MM.1S (cell line): Measurements from ENCODE around the gene ARRDC2.
A peak's percentile ranks its signal among the peaks of the same experiment; 100 is the strongest.

Experiments
- DNase-seq: peaks from one replicate; pipeline ENCODE4 v3.0.0-alpha.2; 2015
- H2AFZ ChIP-seq: fragments of 300-600 bp; sonication (generic); 2 replicates; pipeline ENCODE4 v1.6.0; 2016; ENCODE audit warnings: antibody characterized with exemption, low read length
- H3F3A ChIP-seq: fragments of 300-600 bp; sonication (generic); 2 replicates; pipeline ENCODE4 v1.6.1; 2016; ENCODE audit warnings: mild to moderate bottlenecking, antibody characterized with exemption, low read length, moderate library complexity, mixed read lengths; ENCODE audit not compliant: insufficient read depth
- H3K27ac ChIP-seq: fragments of 300-600 bp; sonication (generic); 2 replicates; pipeline ENCODE4 v1.5.1; 2016; ENCODE audit warnings: mild to moderate bottlenecking, low read length
- H3K27me3 ChIP-seq: fragments of 300-600 bp; sonication (generic); replicated peaks from 2 replicates; pipeline ENCODE4 v1.6.0; 2016; ENCODE audit warnings: low read length; ENCODE audit not compliant: insufficient read depth
- H3K36me3 ChIP-seq: fragments of 300-600 bp; sonication (generic); replicated peaks from 2 replicates; pipeline ENCODE4 v1.6.1; 2016; ENCODE audit warnings: mild to moderate bottlenecking, low read length, mixed read lengths; ENCODE audit not compliant: insufficient read depth
- H3K4me1 ChIP-seq: fragments of 300-600 bp; sonication (generic); 2 replicates; pipeline ENCODE4 v1.6.1; 2016; ENCODE audit warnings: low read length, mixed read lengths
- H3K4me2 ChIP-seq: fragments of 300-600 bp; sonication (generic); 2 replicates; pipeline ENCODE4 v1.6.0; 2016; ENCODE audit warnings: low read depth, low read length
- H3K4me3 ChIP-seq: fragments of 300-600 bp; sonication (generic); 2 replicates; pipeline ENCODE4 v1.5.1; 2016; ENCODE audit warnings: low read length, mixed read lengths
- H3K79me2 ChIP-seq: fragments of 300-600 bp; sonication (generic); 2 replicates; pipeline ENCODE4 v1.6.1; 2016; ENCODE audit warnings: mixed run types, low read length, mixed read lengths
- H3K9ac ChIP-seq: fragments of 300-600 bp; sonication (generic); 2 replicates; pipeline ENCODE4 v1.6.1; 2016; ENCODE audit warnings: low read length, mixed read lengths
- H3K9me2 ChIP-seq: fragments of 300-600 bp; sonication (generic); replicated peaks from 2 replicates; pipeline ENCODE4 v1.6.1; 2016; ENCODE audit warnings: mild to moderate bottlenecking, low read length, mixed read lengths; ENCODE audit not compliant: insufficient read depth
- H3K9me3 ChIP-seq: fragments of 300-600 bp; sonication (generic); replicated peaks from 2 replicates; pipeline ENCODE4 v1.6.1; 2016; ENCODE audit warnings: mild to moderate bottlenecking, low read length, mixed read lengths; ENCODE audit not compliant: insufficient read depth
- H4K20me1 ChIP-seq: fragments of 300-600 bp; sonication (generic); 2 replicates; pipeline ENCODE4 v1.6.1; 2016; ENCODE audit warnings: mild to moderate bottlenecking, low read length, moderate library complexity, mixed read lengths; ENCODE audit not compliant: insufficient read depth
- EZH2 ChIP-seq: fragments of 300-600 bp; sonication (generic); optimal IDR thresholded peaks from 2 replicates; pipeline ENCODE3; 2017; ENCODE audit warnings: low read depth, mild to moderate bottlenecking, antibody characterized with exemption, low read length, mixed read lengths
- EZH2phosphoT487 ChIP-seq: fragments of 300-600 bp; sonication (generic); IDR thresholded peaks from 2 replicates; pipeline ENCODE4 v1.6.1; 2018; ENCODE audit warnings: antibody characterized with exemption, low read length
- TF ChIP-seq, protein P1 (sequence below): fragments of 300-600 bp; sonication (generic); IDR thresholded peaks from 2 replicates; pipeline ENCODE4 v1.5.1; 2016; ENCODE audit warnings: antibody characterized with exemption, low read length, mixed read lengths

The ARRDC2 gene

DNA sequence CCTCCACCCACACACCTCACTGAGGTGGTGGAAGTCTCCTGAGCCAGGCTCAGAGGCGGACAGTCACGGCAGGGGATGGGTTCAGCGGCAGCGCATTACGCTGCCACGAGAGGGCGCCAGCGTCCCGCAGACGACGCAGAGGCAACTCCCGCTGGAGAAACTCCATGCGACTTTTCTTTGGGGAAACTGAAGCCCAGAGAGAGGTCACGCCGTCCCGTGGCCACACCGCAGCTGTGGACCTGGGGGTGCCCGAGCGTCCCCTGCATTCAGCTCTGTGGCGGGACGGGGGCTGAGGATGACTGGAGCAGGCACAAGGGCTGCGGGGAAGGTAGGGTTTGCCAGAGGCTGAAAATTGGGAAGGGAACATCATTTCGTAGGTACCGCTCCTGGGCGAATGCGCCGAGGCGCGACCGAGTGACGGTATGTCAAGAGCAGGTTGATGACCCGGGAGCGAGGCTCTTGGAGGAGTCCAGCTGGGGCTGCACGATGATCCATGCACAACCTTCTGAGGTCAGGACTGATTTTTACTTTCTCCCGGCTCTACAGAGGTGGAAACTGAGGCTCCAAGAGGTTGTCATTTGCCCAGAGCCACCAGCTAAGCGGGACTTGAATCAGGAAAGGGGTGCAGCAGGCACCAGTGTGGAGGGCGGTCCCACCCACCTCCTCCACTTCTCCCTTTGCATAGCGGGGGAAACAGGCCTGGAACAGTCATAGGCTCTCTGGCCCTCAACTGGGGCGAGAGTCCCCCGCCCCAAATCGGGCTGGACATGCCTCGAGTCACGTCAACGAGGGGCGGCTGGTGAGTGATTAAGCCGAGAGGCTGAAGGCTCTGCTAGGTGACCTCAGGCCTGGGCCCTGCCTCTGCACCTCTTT lies 690 bp upstream of the ARRDC2 start:
- peak overlapping the region; percentile 82 for H3K4me2 ChIP-seq
- peak overlapping the region; percentile 44 for H3K4me3 ChIP-seq
- peak overlapping the region; percentile 55 for H2AFZ ChIP-seq
- no peak overlapping the region for H3K9ac ChIP-seq
- 0 out of 2 replicates have a peak, but pooled peaks cover 4% of the 10 kb centered on the region for H3K4me1 ChIP-seq
- H4K20me1 ChIP-seq: no peaks in the 10 kb centered on the region
- peak; percentile 66 for DNase-seq
- H3K36me3 ChIP-seq: no peaks in the 10 kb centered on the region
- H3K27me3 ChIP-seq: peaks cover 59% of the 10 kb centered on the region
- H3K27ac ChIP-seq: no peak overlapping the region
- H3K9me3 ChIP-seq: no peaks in the 10 kb centered on the region
- no peaks in the 10 kb centered on the region for H3K79me2 ChIP-seq
- TF ChIP-seq, protein P1, sequence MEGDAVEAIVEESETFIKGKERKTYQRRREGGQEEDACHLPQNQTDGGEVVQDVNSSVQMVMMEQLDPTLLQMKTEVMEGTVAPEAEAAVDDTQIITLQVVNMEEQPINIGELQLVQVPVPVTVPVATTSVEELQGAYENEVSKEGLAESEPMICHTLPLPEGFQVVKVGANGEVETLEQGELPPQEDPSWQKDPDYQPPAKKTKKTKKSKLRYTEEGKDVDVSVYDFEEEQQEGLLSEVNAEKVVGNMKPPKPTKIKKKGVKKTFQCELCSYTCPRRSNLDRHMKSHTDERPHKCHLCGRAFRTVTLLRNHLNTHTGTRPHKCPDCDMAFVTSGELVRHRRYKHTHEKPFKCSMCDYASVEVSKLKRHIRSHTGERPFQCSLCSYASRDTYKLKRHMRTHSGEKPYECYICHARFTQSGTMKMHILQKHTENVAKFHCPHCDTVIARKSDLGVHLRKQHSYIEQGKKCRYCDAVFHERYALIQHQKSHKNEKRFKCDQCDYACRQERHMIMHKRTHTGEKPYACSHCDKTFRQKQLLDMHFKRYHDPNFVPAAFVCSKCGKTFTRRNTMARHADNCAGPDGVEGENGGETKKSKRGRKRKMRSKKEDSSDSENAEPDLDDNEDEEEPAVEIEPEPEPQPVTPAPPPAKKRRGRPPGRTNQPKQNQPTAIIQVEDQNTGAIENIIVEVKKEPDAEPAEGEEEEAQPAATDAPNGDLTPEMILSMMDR: peak; percentile 97
- TF ChIP-seq EZH2 (no peak), EZH2phosphoT487 (no peak)
- H3F3A ChIP-seq: no peaks in the 10 kb centered on the region
- H3K9me2 ChIP-seq: no peaks in the 10 kb centered on the region

DNA sequence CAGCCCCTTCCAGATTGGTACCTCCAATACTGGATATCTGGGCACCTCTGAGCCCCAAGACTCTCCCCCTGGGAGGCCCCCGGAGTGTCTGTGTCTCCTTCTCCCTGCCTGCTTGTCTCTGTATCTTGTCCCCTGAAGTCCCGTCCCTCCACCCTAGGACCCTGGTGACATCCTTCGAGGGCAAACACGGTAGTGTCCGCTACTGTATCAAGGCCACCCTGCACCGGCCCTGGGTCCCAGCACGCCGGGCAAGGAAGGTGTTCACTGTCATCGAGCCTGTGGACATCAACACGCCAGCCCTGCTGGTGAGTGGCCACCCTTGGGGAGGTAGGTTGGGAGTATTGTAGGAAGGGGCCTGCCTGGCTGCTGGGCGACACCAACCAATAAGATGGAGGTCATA lies 844 bp downstream of the ARRDC2 start:
- no peak overlapping the region for H3K4me3 ChIP-seq
- H3K4me2 ChIP-seq: no peak overlapping the region
- H3K4me1 ChIP-seq: peaks cover 4% of the 10 kb centered on the region; the same call in 1 of the 2 replicates
- no peak for DNase-seq
- no peaks in the 10 kb centered on the region for H3K79me2 ChIP-seq
- H3K9me3 ChIP-seq: no peaks in the 10 kb centered on the region
- no peak overlapping the region for H3K27ac ChIP-seq
- peaks cover 62% of the 10 kb centered on the region for H3K27me3 ChIP-seq
- no peaks in the 10 kb centered on the region for H3K9me2 ChIP-seq
- no peaks in the 10 kb centered on the region for H3K36me3 ChIP-seq
- H4K20me1 ChIP-seq: no peaks in the 10 kb centered on the region
- H3F3A ChIP-seq: no peaks in the 10 kb centered on the region
- TF ChIP-seq, protein P1: no peak
- TF ChIP-seq EZH2 (no peak), EZH2phosphoT487 (no peak)
- H2AFZ ChIP-seq: no peak overlapping the region
- H3K9ac ChIP-seq: no peak overlapping the region

DNA sequence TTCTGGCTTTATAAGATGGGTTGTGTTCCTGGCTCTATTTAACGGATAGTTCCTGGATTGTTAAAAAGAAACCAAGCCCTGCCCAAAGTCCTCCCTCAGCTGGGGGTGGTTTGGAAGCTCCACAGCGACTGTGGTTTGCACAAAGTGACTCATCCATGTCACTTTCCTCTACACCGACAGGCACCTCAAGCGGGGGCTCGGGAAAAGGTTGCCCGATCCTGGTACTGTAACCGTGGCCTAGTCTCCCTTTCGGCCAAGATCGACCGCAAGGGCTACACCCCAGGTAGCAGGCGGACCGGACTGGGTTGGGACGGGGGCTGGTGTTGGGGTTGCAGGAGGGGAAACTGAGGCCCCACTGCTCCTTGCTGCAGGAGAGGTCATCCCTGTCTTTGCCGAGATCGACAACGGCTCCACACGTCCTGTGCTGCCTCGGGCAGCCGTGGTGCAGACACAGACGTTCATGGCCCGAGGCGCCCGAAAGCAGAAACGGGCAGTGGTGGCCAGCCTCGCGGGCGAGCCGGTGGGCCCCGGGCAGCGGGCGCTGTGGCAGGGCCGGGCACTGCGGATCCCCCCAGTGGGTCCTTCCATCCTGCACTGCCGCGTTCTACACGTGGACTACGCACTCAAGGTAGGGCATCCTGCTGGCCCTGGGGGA lies 1.6 kb downstream of the ARRDC2 start:
- DNase-seq: no peak
- H3K27me3 ChIP-seq: peaks cover 69% of the 10 kb centered on the region
- no peaks in the 10 kb centered on the region for H3K9me2 ChIP-seq
- no peak overlapping the region for H3K4me3 ChIP-seq
- H3K27ac ChIP-seq: no peak overlapping the region
- H4K20me1 ChIP-seq: no peaks in the 10 kb centered on the region
- H3K9me3 ChIP-seq: no peaks in the 10 kb centered on the region
- H3F3A ChIP-seq: no peaks in the 10 kb centered on the region
- H3K4me1 ChIP-seq: peaks cover 4% of the 10 kb centered on the region; the same call in 1 of the 2 replicates
- H2AFZ ChIP-seq: no peak overlapping the region
- TF ChIP-seq EZH2phosphoT487: no peak
- TF ChIP-seq, protein P1: no peak
- H3K4me2 ChIP-seq: no peak overlapping the region
- no peaks in the 10 kb centered on the region for H3K36me3 ChIP-seq
- H3K9ac ChIP-seq: no peak overlapping the region
- no peaks in the 10 kb centered on the region for H3K79me2 ChIP-seq
